Right atrium auricular region (tissue), 2 donors: Measurements from ENCODE around the gene NAPEPLD. TPM values are rescaled to one million over a fixed set of nuclear protein-coding genes. Genes with fewer than 3 reads are reported as not detected.
"Not testable (repeated sequence)": the region's sequence is repeated elsewhere in the genome, so short reads cannot be mapped to it uniquely, and the experiment has no call there.

ENCODE experiments used
- DNase-seq: peaks from one replicate; pipeline ENCODE4 v3.0.0-alpha.2; 2019; ENCODE audit warnings: low spot score
- H3K27ac ChIP-seq, 2 donors: fragments of 200-600 bp; sonication (generic); 1 replicate in 1 of 2; 2 replicates in 1 of 2; pipeline ENCODE4 v1.5.1; 2016 to 2019
- H3K27me3 ChIP-seq, 2 donors: fragments of 200-600 bp; sonication (generic); one replicate each; pipeline versions ENCODE4 v1.5.1 to v1.6.0; 2017 to 2019
- H3K36me3 ChIP-seq: fragments of 200-600 bp; sonication (generic); one replicate; pipeline ENCODE4 v1.5.1; 2016
- H3K4me1 ChIP-seq, 2 donors: fragments of 200-600 bp; sonication (generic); one replicate each; pipeline versions ENCODE4 v1.5.1 to v1.6.0; 2017 to 2019
- H3K4me3 ChIP-seq, 2 donors: fragments of 200-600 bp; sonication (generic); 1 replicate in 1 of 2; 2 replicates in 1 of 2; pipeline ENCODE4 v1.5.1; 2017 to 2019; ENCODE audit warnings: mild to moderate bottlenecking in 1 of 2, moderate library complexity in 1 of 2
- H3K9me3 ChIP-seq, 2 donors: fragments of 200-600 bp; sonication (generic); one replicate each; pipeline ENCODE4 v1.5.1; 2019
- CTCF ChIP-seq, 2 donors: fragments of 200-600 bp; sonication (generic); IDR thresholded peaks; one replicate each; pipeline ENCODE4 v1.5.1; 2019; ENCODE audit warnings: antibody characterized with exemption in 2 of 2
- total RNA-seq, 2 donors: library from RNA; depleted of rRNA; stranded (reverse); fragments of >200 nt; gene quantifications; one replicate each; pipeline ENCODE4 v1.1.0, GENCODE V29; 2016

Gene NAPEPLD
- total RNA-seq, 2 donors from 2014 or later: 5.2 to 8.1 TPM

- Histone ChIP-seq H3K27ac (no peak overlapping the region), H3K4me3 (no peak overlapping the region), H3K9me3 (no peaks in the 10 kb centered on the region), H3K27me3 (no peaks in the 10 kb centered on the region), H3K4me1 (peaks cover 0 to 4% of the 10 kb centered on the region in 2 donors), H3K36me3 (no peaks in the 10 kb centered on the region)
- DNase-seq: no peak
- no peak for TF ChIP-seq CTCF (IDR thresholded peaks at IDR 0.05)
Observed at GRCh38 chr7:103058122-103058521, 90.8 kb downstream of the NAPEPLD start.

GRCh38 chr7:103056006-103056405 lies 92.9 kb downstream of the NAPEPLD start:
- not testable (repeated sequence) for H3K4me3 ChIP-seq, H3K36me3 ChIP-seq, H3K27me3 ChIP-seq, H3K9me3 ChIP-seq, H3K27ac ChIP-seq, H3K4me1 ChIP-seq, DNase-seq

GRCh38 chr7:103051519-103051918 lies 97.4 kb downstream of the NAPEPLD start:
- Histone ChIP-seq H3K9me3 (no peaks in the 10 kb centered on the region), H3K27ac (no peak overlapping the region), H3K36me3 (no peaks in the 10 kb centered on the region), H3K4me1 (no peaks in the 10 kb centered on the region), H3K27me3 (no peaks in the 10 kb centered on the region), H3K4me3 (no peak overlapping the region)
- TF ChIP-seq CTCF (IDR thresholded peaks at IDR 0.05): no peak
- DNase-seq: no peak

Other genes with a start within 250 kb of the NAPEPLD start
- gene LRRC17, start 236.1 kb downstream of the NAPEPLD start, total RNA-seq: 1 to 10 TPM; 1.8 to 9.9 TPM
- gene FBXL13, start 74.3 kb downstream of the NAPEPLD start, total RNA-seq: 1 to 10 TPM; 1.6 to 1.7 TPM
- gene ARMC10, start 74.0 kb downstream of the NAPEPLD start, total RNA-seq: 10 to 100 TPM; 11.6 to 20.2 TPM
- 10 to 100 TPM; 37.2 to 47.4 TPM for gene PMPCB, start 148.3 kb upstream of the NAPEPLD start, total RNA-seq
- 10 to 100 TPM in 1 of 2 donors, 1 to 10 TPM in 1; 7.7 to 14.4 TPM for gene DNAJC2, start 195.7 kb upstream of the NAPEPLD start, total RNA-seq
- gene PSMC2, start 198.5 kb upstream of the NAPEPLD start, total RNA-seq: 10 to 100 TPM; 89.5 to 99.6 TPM